A673 (cell line): ENCODE results near the gene MEGF11. TPM values are rescaled to one million over a fixed set of nuclear protein-coding genes. Genes with fewer than 3 reads are reported as not detected.

Source experiments
- BruUV-seq: library from RNA; stranded (reverse); fragments of 400-500 nt; replicated peaks from 2 replicates; lab custom pipeline; 2021; lab: Mats Ljungman, UMichigan
- CTCF ChIA-PET: fragments of 300-600 bp; sonication (Branson Sonifier 250); formaldehyde crosslinking; loops from one replicate; lab custom pipeline; 2022; ENCODE audit warnings: antibody characterized with exemption; lab: Charles Lee
- POLR2A ChIA-PET: fragments of 300-600 bp; sonication (Branson Sonifier 250); formaldehyde crosslinking; loops from one replicate; lab custom pipeline; 2022; ENCODE audit warnings: antibody characterized with exemption; ENCODE audit not compliant: low non-redundant PET; lab: Charles Lee
- DNase-seq: peaks from one replicate; pipeline ENCODE4 v3.0.0-alpha.2; 2015; ENCODE audit warnings: low spot score
- H3K27ac ChIP-seq: fragments of 200-600 bp; sonication (generic); 2 replicates; pipeline ENCODE4 v1.5.1; 2016; ENCODE audit warnings: mixed run types, low read depth, mild to moderate bottlenecking, mixed read lengths, antibody characterized with exemption, low read length; ENCODE audit not compliant: poor library complexity, severe bottlenecking
- H3K27me3 ChIP-seq: fragments of 200-600 bp; sonication (generic); replicated peaks from 2 replicates; pipeline ENCODE4 v1.6.1; 2017; ENCODE audit warnings: mixed run types, low read depth, mild to moderate bottlenecking, mixed read lengths, antibody characterized with exemption, low read length; ENCODE audit not compliant: insufficient read depth, poor library complexity
- H3K36me3 ChIP-seq: fragments of 200-600 bp; sonication (generic); 2 replicates; pipeline ENCODE4 v1.6.1; 2016; ENCODE audit warnings: mixed run types, mild to moderate bottlenecking, mixed read lengths, antibody characterized with exemption, low read length; ENCODE audit not compliant: insufficient read depth, poor library complexity, severe bottlenecking
- H3K4me1 ChIP-seq: fragments of 200-600 bp; sonication (generic); 2 replicates; pipeline ENCODE4 v1.6.1; 2017; ENCODE audit warnings: mixed run types, mild to moderate bottlenecking, mixed read lengths, antibody characterized with exemption, low read length; ENCODE audit not compliant: insufficient read depth, poor library complexity, severe bottlenecking
- H3K4me3 ChIP-seq: fragments of 200-600 bp; sonication (generic); 2 replicates; pipeline ENCODE4 v1.5.1; 2016; ENCODE audit warnings: low read depth, mixed run types, mild to moderate bottlenecking, mixed read lengths, low read length; ENCODE audit not compliant: poor library complexity, severe bottlenecking
- H3K9me3 ChIP-seq: fragments of 200-600 bp; sonication (generic); 2 replicates; pipeline ENCODE4 v1.6.1; 2016; ENCODE audit warnings: mixed run types, low read depth, mild to moderate bottlenecking, mixed read lengths, antibody characterized with exemption, low read length; ENCODE audit not compliant: poor library complexity, severe bottlenecking
- CTCF ChIP-seq: fragments of 300-800, 200-600 bp; sonication (generic); conservative IDR thresholded peaks from 2 replicates; pipeline ENCODE4 v1.5.1; 2017; ENCODE audit warnings: low read depth, mild to moderate bottlenecking, antibody characterized with exemption, low read length, moderate library complexity, mixed read lengths
- EZH2 ChIP-seq: fragments of 200-600 bp; sonication (generic); IDR thresholded peaks from 2 replicates; pipeline ENCODE4 v1.6.1; 2017; ENCODE audit warnings: borderline replicate concordance, low read depth, mild to moderate bottlenecking, mixed read lengths, antibody characterized with exemption, low read length; ENCODE audit not compliant: poor library complexity, severe bottlenecking
- intact Hi-C: fragments of 100-400 bp; cut with micrococcal nuclease; formaldehyde crosslinking; loops from one replicate; pipeline ENCODE4 v1.10.0; 2022; ENCODE audit not compliant: unreplicated experiment
- total RNA-seq: library from RNA; stranded (reverse); gene quantifications from 2 replicates; pipeline ENCODE4 v1.2.3, GENCODE V29; 2021

MEGF11 gene
- total RNA-seq, 1 experiment from 2014 or later, result 0.43 TPM

GRCh38 chr15:66105286-66106265, 148.0 kb downstream of the MEGF11 start:
- Histone ChIP-seq H3K27ac (no peak overlapping the region), H3K27me3 (peaks cover 23% of the 10 kb centered on the region)
- intact Hi-C loops, result no loop called here

GRCh38 chr15:66103293-66103590, 150.3 kb downstream of the MEGF11 start:
- no peaks in the 10 kb centered on the region for H3K36me3 ChIP-seq
- POLR2A ChIA-PET, result no interaction called here
- BruUV-seq, result no TSS peak
- H3K4me3 ChIP-seq, result no peak overlapping the region
- H3K4me1 ChIP-seq, result no peaks in the 10 kb centered on the region
- peaks cover 18% of the 10 kb centered on the region for H3K27me3 ChIP-seq
- DNase-seq, result no peak
- H3K9me3 ChIP-seq, result no peaks in the 10 kb centered on the region
- H3K27ac ChIP-seq, result no peak overlapping the region
- CTCF ChIA-PET, result no interaction called here
- TF ChIP-seq CTCF, result no peak
- no peak for TF ChIP-seq EZH2
- intact Hi-C loops, result no loop called here

More at GRCh38 chr15:66105286-66106265, 148.0 kb downstream of the MEGF11 start:
- CTCF ChIA-PET, result no interaction called here
- H3K4me1 ChIP-seq, result no peaks in the 10 kb centered on the region
- TF ChIP-seq EZH2, result no peak
- TF ChIP-seq CTCF, result no peak
- no TSS peak for BruUV-seq
- no peak overlapping the region for H3K4me3 ChIP-seq
- no peaks in the 10 kb centered on the region for H3K36me3 ChIP-seq
- DNase-seq, result no peak
- POLR2A ChIA-PET, result no interaction called here
- H3K9me3 ChIP-seq, result no peaks in the 10 kb centered on the region

GRCh38 chr15:66102563-66103292, 150.8 kb downstream of the MEGF11 start:
- BruUV-seq, result no TSS peak
- H3K27ac ChIP-seq, result no peak overlapping the region
- peaks cover 18% of the 10 kb centered on the region for H3K27me3 ChIP-seq
- DNase-seq, result no peak
- no peak for TF ChIP-seq CTCF
- intact Hi-C loops, result no loop called here
- no peaks in the 10 kb centered on the region for H3K36me3 ChIP-seq
- H3K4me3 ChIP-seq, result no peak overlapping the region
- no peaks in the 10 kb centered on the region for H3K4me1 ChIP-seq
- CTCF ChIA-PET, result no interaction called here
- POLR2A ChIA-PET, result no interaction called here
- H3K9me3 ChIP-seq, result no peaks in the 10 kb centered on the region
